Skeletal muscle cell (primary cell): ENCODE measurements around the gene MYRIP.

Experiments used
- DNase-seq: peaks from one replicate; pipeline ENCODE4 v3.0.0-alpha.2; 2010; ENCODE audit warnings: low read depth
- H3K4me3 ChIP-seq: 2 replicates; pipeline ENCODE4 v1.5.1; 2011; ENCODE audit warnings: low read depth, mild to moderate bottlenecking, control low read depth, low read length, moderate library complexity

Gene MYRIP

GRCh38 chr3:40143283-40144090 is 334.1 kb downstream of the MYRIP start:
- no peak for DNase-seq
- no peak overlapping the region for H3K4me3 ChIP-seq

GRCh38 chr3:40148827-40149226 is 339.4 kb downstream of the MYRIP start:
- H3K4me3 ChIP-seq = no peak overlapping the region
- no peak for DNase-seq

- DNase-seq = no peak
- H3K4me3 ChIP-seq = no peak overlapping the region
Observed at GRCh38 chr3:40152482-40153133, 343.2 kb downstream of the MYRIP start.

DNA sequence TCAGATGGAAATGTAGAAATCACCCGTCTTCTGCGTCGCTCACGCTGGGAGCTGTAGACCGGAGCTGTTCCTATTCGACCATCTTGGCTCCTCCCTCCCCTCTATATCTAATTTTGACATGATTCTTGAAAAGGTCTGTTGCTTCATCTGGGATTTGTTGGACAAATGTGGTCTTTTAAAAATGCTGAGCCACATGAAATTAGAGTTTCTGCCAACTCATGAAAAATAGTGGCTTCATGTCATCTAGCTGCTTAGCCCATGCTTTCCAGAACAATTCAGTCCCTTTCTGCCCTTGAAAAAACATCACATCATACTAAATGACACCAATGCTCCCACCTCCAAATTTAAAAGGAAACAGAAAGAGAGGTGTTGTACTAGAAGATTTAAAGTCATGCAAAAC is 351.5 kb downstream of the MYRIP start:
- no peak for DNase-seq

GRCh38 chr3:40162616-40163015 is 353.2 kb downstream of the MYRIP start:
- no peak for DNase-seq
- H3K4me3 ChIP-seq = no peak overlapping the region

More for the DNA sequence above, 351.5 kb downstream of the MYRIP start:
- H3K4me3 ChIP-seq = no peak overlapping the region

DNA sequence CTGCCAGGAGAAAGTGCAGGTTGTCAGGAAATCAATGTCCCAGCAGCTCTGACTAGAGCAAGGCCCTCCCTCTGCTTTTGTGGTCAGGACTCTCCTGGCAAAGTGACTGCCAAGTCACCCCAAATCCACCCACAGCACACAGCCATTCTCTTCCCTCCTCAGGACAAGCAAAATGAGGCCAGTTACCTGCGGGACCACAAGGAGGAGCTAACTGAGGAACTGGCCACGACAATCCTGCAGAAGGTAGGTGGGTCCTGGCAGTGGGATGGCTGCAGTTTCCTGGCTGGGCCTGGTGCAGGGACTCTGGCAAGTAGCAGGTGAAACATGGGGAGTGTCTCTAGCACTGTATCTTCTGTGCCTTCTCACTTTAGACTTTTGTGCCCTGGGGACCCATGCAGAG is 357.6 kb downstream of the MYRIP start:
- no peak overlapping the region for H3K4me3 ChIP-seq
- DNase-seq = no peak

DNA sequence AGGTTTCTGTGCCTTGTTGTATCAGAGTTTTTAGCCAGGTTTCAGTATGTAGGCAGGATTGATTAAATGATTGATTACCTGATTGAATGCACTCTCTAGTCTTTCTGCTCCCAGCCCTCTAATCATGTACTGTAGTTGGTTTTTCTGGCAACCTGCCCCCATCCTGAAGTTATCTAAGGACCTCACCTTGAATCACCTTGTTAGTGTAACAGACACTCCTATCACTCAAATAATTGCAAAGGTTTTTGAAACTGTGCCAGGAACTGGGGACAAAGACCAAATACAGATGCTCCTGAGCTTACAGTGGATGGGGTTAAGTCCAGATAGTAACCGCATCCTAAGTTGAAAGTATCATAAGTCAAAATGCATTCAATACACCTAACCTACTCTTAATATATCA is 358.5 kb downstream of the MYRIP start:
- H3K4me3 ChIP-seq = no peak overlapping the region
- DNase-seq = no peak

- DNase-seq = no peak
- no peak overlapping the region for H3K4me3 ChIP-seq
Observed at GRCh38 chr3:40169983-40170382, 360.6 kb downstream of the MYRIP start.

DNA sequence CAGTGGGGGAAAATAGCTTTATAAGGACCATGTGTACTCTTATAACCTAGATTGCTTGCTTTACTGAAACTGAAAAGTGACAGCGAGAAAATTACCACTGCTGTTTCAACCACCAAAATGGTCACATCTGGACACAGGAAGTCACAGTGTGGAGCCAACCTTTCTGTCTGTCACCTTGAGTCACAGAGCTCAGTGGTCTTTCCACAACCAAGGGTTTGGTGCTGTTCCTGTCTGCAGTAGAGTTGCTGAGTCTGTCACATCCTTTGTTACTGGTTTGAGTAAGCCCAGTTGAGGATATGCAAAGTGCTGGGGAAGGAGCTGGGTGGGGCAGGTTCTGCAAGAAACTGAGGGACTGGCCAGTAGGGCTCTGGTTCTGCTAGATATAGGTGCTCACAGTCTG is 361.0 kb downstream of the MYRIP start:
- no peak for DNase-seq
- H3K4me3 ChIP-seq = no peak overlapping the region

GRCh38 chr3:40172560-40172959 is 363.2 kb downstream of the MYRIP start:
- no peak for DNase-seq
- H3K4me3 ChIP-seq = no peak overlapping the region

DNA sequence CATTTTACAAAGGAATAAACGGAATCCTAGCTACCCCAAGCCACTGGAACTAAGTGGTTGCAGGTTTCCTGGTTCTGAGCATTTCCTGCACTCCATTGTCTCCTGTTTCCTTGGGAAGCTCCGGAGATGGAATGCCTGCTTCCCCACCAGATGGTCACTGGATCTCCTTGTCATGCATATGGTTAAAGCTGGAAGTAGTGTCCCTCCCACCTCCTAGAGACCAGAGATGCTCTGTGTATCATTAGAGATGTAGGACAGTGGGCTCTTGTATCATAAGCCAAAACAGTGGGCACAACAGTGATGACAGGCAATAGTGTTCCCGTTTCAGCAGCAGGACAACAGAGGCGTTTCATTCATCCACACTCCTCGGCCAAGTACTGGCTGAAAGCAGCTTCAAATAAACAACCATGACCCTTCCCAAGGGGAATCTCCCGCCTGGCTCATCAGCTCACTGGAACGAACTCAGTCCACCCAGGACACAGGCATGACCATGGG is 363.9 kb downstream of the MYRIP start:
- no peak overlapping the region for H3K4me3 ChIP-seq
- DNase-seq = no peak

GRCh38 chr3:40178012-40178594 is 368.7 kb downstream of the MYRIP start:
- no peak overlapping the region for H3K4me3 ChIP-seq

GRCh38 chr3:40179016-40179415 is 369.6 kb downstream of the MYRIP start:
- no peak overlapping the region for H3K4me3 ChIP-seq
- DNase-seq = peak; percentile 21

More at GRCh38 chr3:40178012-40178594, 368.7 kb downstream of the MYRIP start:
- DNase-seq = no peak

GRCh38 chr3:40181182-40181581 is 371.8 kb downstream of the MYRIP start:
- no peak for DNase-seq
- H3K4me3 ChIP-seq = no peak overlapping the region

- no peak for DNase-seq
- no peak overlapping the region for H3K4me3 ChIP-seq
Observed at GRCh38 chr3:40185029-40185695, 375.8 kb downstream of the MYRIP start.

DNA sequence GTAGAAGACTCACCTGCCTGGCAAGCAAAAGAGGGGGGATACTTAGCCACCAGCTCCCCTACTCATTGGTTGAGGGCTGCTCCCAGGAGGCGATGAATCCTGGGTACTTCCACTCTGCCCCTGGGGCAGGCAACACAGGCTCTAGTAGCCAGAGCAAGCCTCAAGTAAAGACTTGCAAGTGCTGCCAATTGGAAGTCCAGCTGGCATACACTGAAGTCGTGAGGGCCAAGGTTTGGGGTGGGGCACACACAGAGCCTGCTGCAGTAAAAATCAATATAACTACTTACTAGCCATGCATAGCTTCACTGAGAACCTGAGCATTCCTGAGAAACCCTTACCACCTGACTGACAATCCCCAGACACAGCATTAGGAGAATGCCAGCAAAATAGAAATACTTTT is 377.1 kb downstream of the MYRIP start:
- DNase-seq = no peak
- H3K4me3 ChIP-seq = no peak overlapping the region

GRCh38 chr3:40187945-40188344 is 378.5 kb downstream of the MYRIP start:
- H3K4me3 ChIP-seq = no peak overlapping the region
- no peak for DNase-seq

DNA sequence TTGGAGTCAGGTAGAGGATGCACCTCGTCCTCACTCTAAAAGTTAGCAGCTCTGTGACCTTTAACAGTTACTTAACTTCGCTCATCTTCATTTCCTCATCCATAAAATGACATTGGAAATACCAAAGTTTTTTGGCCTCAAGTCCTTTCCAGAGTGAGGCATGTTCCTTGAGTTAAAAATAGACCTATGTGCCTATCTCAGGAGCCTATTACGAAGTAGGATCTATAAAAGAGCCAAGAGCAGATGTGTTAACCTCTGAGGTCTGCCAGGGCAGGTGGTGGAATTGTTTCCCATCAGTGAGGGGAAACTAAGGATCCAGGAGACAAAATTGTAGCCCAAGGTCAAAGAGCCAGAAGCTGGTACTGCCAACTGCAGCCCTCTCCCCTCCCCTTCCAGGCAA is 379.7 kb downstream of the MYRIP start:
- DNase-seq = no peak
- H3K4me3 ChIP-seq = no peak overlapping the region

DNA sequence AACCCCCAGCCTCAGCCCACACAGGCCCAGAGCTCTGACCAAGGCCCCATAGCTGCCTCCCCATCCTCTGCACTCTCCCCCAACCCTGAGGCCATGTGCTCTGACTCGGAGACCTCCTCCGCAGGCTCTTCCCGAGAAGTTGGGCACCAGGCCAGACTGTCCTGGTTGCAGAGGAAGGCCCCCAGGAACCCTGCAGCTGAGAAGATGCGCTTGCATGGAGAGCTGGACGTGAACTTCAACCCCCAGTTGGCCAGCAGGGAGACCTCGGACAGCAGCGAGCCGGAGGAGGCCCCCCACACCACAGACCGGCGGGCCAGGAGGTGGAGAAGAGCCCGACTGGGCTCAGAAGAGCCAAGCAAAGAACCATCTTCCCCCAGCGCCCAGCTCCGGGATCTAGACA is 380.6 kb downstream of the MYRIP start:
- no peak for DNase-seq
- H3K4me3 ChIP-seq = no peak overlapping the region

DNA sequence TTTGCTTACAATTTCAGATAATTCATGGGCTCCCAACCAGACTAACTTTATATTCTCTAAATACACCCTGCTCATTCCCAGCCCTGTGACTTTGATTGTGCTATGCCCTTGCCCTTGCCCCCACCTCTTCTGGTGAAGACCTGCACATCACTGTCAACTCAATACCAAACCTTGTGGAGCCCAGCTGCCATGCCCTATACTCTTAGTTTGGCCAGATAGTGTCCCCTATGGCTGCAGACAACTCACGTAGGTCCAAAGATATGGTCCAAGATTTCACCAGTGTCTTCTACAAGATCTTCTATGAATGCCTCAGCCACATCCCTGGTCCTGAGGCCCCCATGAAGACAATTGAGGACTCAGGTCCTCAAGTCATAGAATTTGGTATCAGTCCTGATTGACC is 381.8 kb downstream of the MYRIP start:
- no peak overlapping the region for H3K4me3 ChIP-seq
- DNase-seq = no peak
